Activated naive CD8-positive, alpha-beta T cell treated with anti-CD3 and anti-CD28 coated beads for 36 hours (primary cell): ENCODE data around the gene TLR2. TPM values are rescaled to one million over a fixed set of nuclear protein-coding genes. Genes with fewer than 3 reads are reported as not detected.
"Not testable (repeated sequence)": the region's sequence is repeated elsewhere in the genome, so short reads cannot be mapped to it uniquely, and the experiment has no call there.

Experiments used
- DNase-seq: peaks from one replicate; pipeline ENCODE4 v3.0.0; 2021
- H3K27ac Mint-ChIP-seq: one replicate; pipeline ENCODE4 v1.8.0; 2022; ENCODE audit warnings: mild to moderate bottlenecking, moderate library complexity, mixed read lengths
- H3K27me3 Mint-ChIP-seq: one replicate; pipeline ENCODE4 v1.8.0; 2022; ENCODE audit warnings: mild to moderate bottlenecking, mixed read lengths
- H3K36me3 Mint-ChIP-seq: one replicate; pipeline ENCODE4 v1.8.0; 2021; ENCODE audit warnings: mild to moderate bottlenecking, mixed read lengths
- H3K4me1 Mint-ChIP-seq: one replicate; pipeline ENCODE4 v1.8.0; 2021; ENCODE audit warnings: mixed read lengths
- H3K4me3 Mint-ChIP-seq: one replicate; pipeline ENCODE4 v1.8.0; 2022; ENCODE audit warnings: mild to moderate bottlenecking, moderate library complexity, mixed read lengths
- H3K9me3 Mint-ChIP-seq: one replicate; pipeline ENCODE4 v1.8.0; 2022; ENCODE audit warnings: mixed read lengths
- total RNA-seq, 2 experiments: library from RNA; stranded (reverse); gene quantifications; one replicate each; pipeline ENCODE4 v1.2.3, GENCODE V29; 2021

The TLR2 gene
- total RNA-seq, 2 experiments from 2014 or later: 1.1 to 1.2 TPM

GRCh38 chr4:153651116-153651515, 33.0 kb upstream of the TLR2 start:
- no peaks in the 10 kb centered on the region for H3K36me3 Mint-ChIP-seq
- H3K27me3 Mint-ChIP-seq: no peaks in the 10 kb centered on the region
- no peaks in the 10 kb centered on the region for H3K9me3 Mint-ChIP-seq
- H3K4me3 Mint-ChIP-seq: peak overlapping the region; percentile 11
- DNase-seq: no peak
- H3K4me1 Mint-ChIP-seq: peaks cover 25% of the 10 kb centered on the region
- peak overlapping the region; percentile 82 for H3K27ac Mint-ChIP-seq

- H3K27ac Mint-ChIP-seq: peak overlapping the region; percentile 82
- no peaks in the 10 kb centered on the region for H3K27me3 Mint-ChIP-seq
- peak overlapping the region; percentile 11 for H3K4me3 Mint-ChIP-seq
- H3K4me1 Mint-ChIP-seq: peaks cover 25% of the 10 kb centered on the region
- DNase-seq: peak; percentile 23
- H3K36me3 Mint-ChIP-seq: no peaks in the 10 kb centered on the region
- no peaks in the 10 kb centered on the region for H3K9me3 Mint-ChIP-seq
These were observed 32.5 kb upstream of the TLR2 start for GRCh38 chr4:153651587-153651986.

- Mint-ChIP-seq H3K36me3 (no peaks in the 10 kb centered on the region), H3K4me3 (no peak overlapping the region), H3K4me1 (peaks cover 25% of the 10 kb centered on the region), H3K27ac (peak overlapping the region; percentile 82), H3K9me3 (no peaks in the 10 kb centered on the region), H3K27me3 (no peaks in the 10 kb centered on the region)
- DNase-seq: no peak
These were observed 31.9 kb upstream of the TLR2 start for GRCh38 chr4:153652051-153652784.

GRCh38 chr4:153655002-153655541, 29.0 kb upstream of the TLR2 start:
- H3K27me3 Mint-ChIP-seq: no peaks in the 10 kb centered on the region
- H3K36me3 Mint-ChIP-seq: no peaks in the 10 kb centered on the region
- peaks cover 19% of the 10 kb centered on the region for H3K4me1 Mint-ChIP-seq
- H3K4me3 Mint-ChIP-seq: no peak overlapping the region
- DNase-seq: no peak
- H3K9me3 Mint-ChIP-seq: no peaks in the 10 kb centered on the region
- H3K27ac Mint-ChIP-seq: no peak overlapping the region

GRCh38 chr4:153655928-153656327, 28.2 kb upstream of the TLR2 start:
- DNase-seq: no peak
- H3K9me3 Mint-ChIP-seq: no peaks in the 10 kb centered on the region

GRCh38 chr4:153661215-153661822, 22.8 kb upstream of the TLR2 start:
- Mint-ChIP-seq H3K4me3 (no peak overlapping the region), H3K27me3 (no peaks in the 10 kb centered on the region), H3K9me3 (peaks cover 10% of the 10 kb centered on the region), H3K36me3 (peaks cover 2% of the 10 kb centered on the region), H3K4me1 (no peaks in the 10 kb centered on the region), H3K27ac (no peak overlapping the region)
- DNase-seq: no peak

More at GRCh38 chr4:153655928-153656327, 28.2 kb upstream of the TLR2 start:
- H3K27me3 Mint-ChIP-seq: no peaks in the 10 kb centered on the region
- H3K4me3 Mint-ChIP-seq: no peak overlapping the region
- peaks cover 17% of the 10 kb centered on the region for H3K4me1 Mint-ChIP-seq
- no peak overlapping the region for H3K27ac Mint-ChIP-seq
- no peaks in the 10 kb centered on the region for H3K36me3 Mint-ChIP-seq

GRCh38 chr4:153661908-153662307, 22.2 kb upstream of the TLR2 start:
- no peak overlapping the region for H3K27ac Mint-ChIP-seq
- DNase-seq: no peak
- H3K36me3 Mint-ChIP-seq: peaks cover 2% of the 10 kb centered on the region
- no peaks in the 10 kb centered on the region for H3K4me1 Mint-ChIP-seq
- peaks cover 10% of the 10 kb centered on the region for H3K9me3 Mint-ChIP-seq
- H3K27me3 Mint-ChIP-seq: peaks cover under 1% of the 10 kb centered on the region
- H3K4me3 Mint-ChIP-seq: no peak overlapping the region

- H3K4me1 Mint-ChIP-seq: no peaks in the 10 kb centered on the region
- no peak for DNase-seq
- H3K27me3 Mint-ChIP-seq: peaks cover 8% of the 10 kb centered on the region
- H3K9me3 Mint-ChIP-seq: peaks cover 10% of the 10 kb centered on the region
- peaks cover 2% of the 10 kb centered on the region for H3K36me3 Mint-ChIP-seq
- H3K4me3 Mint-ChIP-seq: no peak overlapping the region
- H3K27ac Mint-ChIP-seq: no peak overlapping the region
These were observed 20.4 kb upstream of the TLR2 start for GRCh38 chr4:153663667-153664066.

- not testable (repeated sequence) for H3K36me3 Mint-ChIP-seq, H3K4me1 Mint-ChIP-seq, H3K27ac Mint-ChIP-seq, H3K4me3 Mint-ChIP-seq, DNase-seq
- H3K9me3 Mint-ChIP-seq: peaks cover 10% of the 10 kb centered on the region
- H3K27me3 Mint-ChIP-seq: peaks cover 13% of the 10 kb centered on the region
These were observed 17.6 kb upstream of the TLR2 start for GRCh38 chr4:153666505-153666904.

- Mint-ChIP-seq H3K9me3 (peaks cover 2% of the 10 kb centered on the region), H3K4me3 (no peak overlapping the region), H3K36me3 (no peaks in the 10 kb centered on the region), H3K27me3 (peaks cover 13% of the 10 kb centered on the region), H3K27ac (no peak overlapping the region), H3K4me1 (peaks cover 6% of the 10 kb centered on the region)
- DNase-seq: no peak
These were observed 15.4 kb upstream of the TLR2 start for GRCh38 chr4:153668647-153669046.

- Mint-ChIP-seq H3K9me3 (peaks cover 4% of the 10 kb centered on the region), H3K4me1 (peaks cover 6% of the 10 kb centered on the region), H3K4me3 (no peak overlapping the region), H3K36me3 (no peaks in the 10 kb centered on the region), H3K27ac (no peak overlapping the region), H3K27me3 (peaks cover 13% of the 10 kb centered on the region)
- DNase-seq: no peak
These were observed 14.2 kb upstream of the TLR2 start for GRCh38 chr4:153669838-153670237.

GRCh38 chr4:153676486-153676885, 7.6 kb upstream of the TLR2 start:
- H3K4me3 Mint-ChIP-seq: no peak overlapping the region
- no peak overlapping the region for H3K27ac Mint-ChIP-seq
- H3K4me1 Mint-ChIP-seq: no peaks in the 10 kb centered on the region
- peaks cover 7% of the 10 kb centered on the region for H3K27me3 Mint-ChIP-seq
- peaks cover 17% of the 10 kb centered on the region for H3K9me3 Mint-ChIP-seq
- DNase-seq: no peak
- H3K36me3 Mint-ChIP-seq: peaks cover 2% of the 10 kb centered on the region

GRCh38 chr4:153676984-153677383, 7.1 kb upstream of the TLR2 start:
- Mint-ChIP-seq H3K27ac (no peak overlapping the region), H3K36me3 (peaks cover 2% of the 10 kb centered on the region), H3K4me3 (no peak overlapping the region), H3K9me3 (peaks cover 17% of the 10 kb centered on the region), H3K27me3 (peaks cover 11% of the 10 kb centered on the region), H3K4me1 (no peaks in the 10 kb centered on the region)
- DNase-seq: no peak

- H3K27me3 Mint-ChIP-seq: peaks cover 27% of the 10 kb centered on the region
These were observed 4.6 kb upstream of the TLR2 start for GRCh38 chr4:153679486-153679885.

GRCh38 chr4:153683763-153684181, 308 bp upstream of the TLR2 start:
- H3K27ac Mint-ChIP-seq: no peak overlapping the region
- peaks cover 9% of the 10 kb centered on the region for H3K4me1 Mint-ChIP-seq
- DNase-seq: no peak
- peak overlapping the region; percentile 55 for H3K4me3 Mint-ChIP-seq
- H3K27me3 Mint-ChIP-seq: peaks cover 28% of the 10 kb centered on the region
- H3K9me3 Mint-ChIP-seq: peaks cover 10% of the 10 kb centered on the region
- peaks cover 7% of the 10 kb centered on the region for H3K36me3 Mint-ChIP-seq

More at GRCh38 chr4:153679486-153679885, 4.6 kb upstream of the TLR2 start:
- H3K4me3 Mint-ChIP-seq: no peak overlapping the region
- H3K4me1 Mint-ChIP-seq: peaks cover 2% of the 10 kb centered on the region
- no peak overlapping the region for H3K27ac Mint-ChIP-seq
- DNase-seq: no peak
- peaks cover 2% of the 10 kb centered on the region for H3K36me3 Mint-ChIP-seq
- H3K9me3 Mint-ChIP-seq: peaks cover 17% of the 10 kb centered on the region
